ENCODE results near the gene PDE3A. TPM values are rescaled to one million over a fixed set of nuclear protein-coding genes. Genes with fewer than 3 reads are reported as not detected.

PDE3A gene
- total RNA-seq, 1 donor from 2014 or later = 132 TPM

DNA sequence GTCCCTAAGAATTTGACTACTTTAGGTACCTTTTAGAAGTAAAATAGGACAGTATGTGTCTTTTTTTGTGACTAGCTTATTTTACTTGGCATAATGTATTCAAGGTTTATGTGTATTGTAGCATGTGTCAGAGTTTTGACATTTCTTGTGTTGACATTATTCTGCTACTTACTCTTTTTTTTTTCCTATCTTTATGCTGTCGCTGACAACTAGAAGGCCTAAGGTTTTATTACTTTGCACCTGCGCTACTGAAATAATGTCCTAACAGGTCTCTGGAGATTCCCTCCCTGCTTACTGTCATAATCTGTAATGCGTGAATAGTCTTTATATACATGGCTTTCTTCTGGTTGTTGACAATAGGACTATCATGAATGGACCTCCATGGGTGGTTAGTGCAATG, 43.0 kb downstream of the PDE3A start:
- DNase-seq (ENCODE audit: low spot score) = no peak
- intact Hi-C loops (cut with DNase I) = no loop called here

DNA sequence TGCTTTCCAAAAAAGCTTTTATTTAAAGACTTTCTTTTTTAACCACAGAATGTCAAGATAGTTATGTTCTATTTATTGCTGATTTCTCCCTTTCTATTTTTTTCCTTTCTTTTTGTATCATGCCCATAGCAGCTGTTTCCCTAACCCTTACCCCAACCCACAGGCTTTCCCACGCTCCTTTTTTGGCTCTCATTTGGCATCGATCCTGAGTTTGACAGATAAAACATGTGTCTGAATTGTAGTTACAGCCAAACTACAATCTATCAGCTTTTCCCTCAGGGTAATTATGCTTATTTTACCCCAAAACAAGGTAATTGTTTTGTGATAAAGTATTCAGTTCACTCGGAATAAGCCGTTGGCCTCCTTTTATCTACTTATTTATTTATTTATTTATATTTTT, 46.7 kb downstream of the PDE3A start:
- no peak for DNase-seq (ENCODE audit: low spot score)
- intact Hi-C loops (cut with DNase I) = no loop called here

DNA sequence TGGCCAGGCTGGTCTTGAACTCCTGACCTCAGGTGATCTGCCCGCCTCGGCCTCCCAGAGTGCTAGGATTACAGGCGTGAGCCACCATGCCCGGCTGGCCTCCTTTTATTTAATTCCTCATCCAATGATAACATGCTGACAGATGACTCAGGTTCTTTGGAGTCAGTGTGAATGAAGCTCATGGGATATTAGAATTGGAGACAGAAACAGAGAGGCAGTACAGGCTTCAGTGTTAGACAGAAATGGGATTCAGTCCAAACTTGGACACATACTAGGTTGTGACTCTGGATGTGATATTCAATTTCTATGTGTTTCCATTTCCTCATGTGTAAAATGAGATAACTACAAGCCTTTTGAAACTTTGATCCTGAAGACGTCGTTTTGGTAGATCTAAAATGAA, 47.3 kb downstream of the PDE3A start:
- intact Hi-C loops (cut with DNase I) = no loop called here
- DNase-seq (ENCODE audit: low spot score) = no peak

DNA sequence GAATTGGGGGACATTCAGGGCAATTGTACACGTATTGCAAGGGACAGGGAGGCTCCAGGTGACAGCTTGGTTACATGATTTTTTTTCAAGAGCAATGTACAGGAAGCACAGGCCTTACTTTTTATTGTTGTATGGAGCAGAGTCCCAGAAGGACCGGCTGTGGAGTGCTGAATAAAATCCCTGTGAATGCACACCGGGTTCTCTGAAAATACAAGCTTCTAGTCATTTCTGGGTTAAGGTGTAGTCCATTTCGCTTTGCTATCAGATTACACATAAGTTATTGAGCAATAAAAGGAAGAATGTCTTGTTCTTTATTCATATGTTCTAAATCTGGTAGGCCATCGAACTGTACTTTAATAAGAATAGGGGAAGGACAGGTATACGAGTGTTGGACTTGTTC, 52.2 kb downstream of the PDE3A start:
- DNase-seq (ENCODE audit: low spot score) = no peak
- intact Hi-C loops (cut with DNase I) = no loop called here

DNA sequence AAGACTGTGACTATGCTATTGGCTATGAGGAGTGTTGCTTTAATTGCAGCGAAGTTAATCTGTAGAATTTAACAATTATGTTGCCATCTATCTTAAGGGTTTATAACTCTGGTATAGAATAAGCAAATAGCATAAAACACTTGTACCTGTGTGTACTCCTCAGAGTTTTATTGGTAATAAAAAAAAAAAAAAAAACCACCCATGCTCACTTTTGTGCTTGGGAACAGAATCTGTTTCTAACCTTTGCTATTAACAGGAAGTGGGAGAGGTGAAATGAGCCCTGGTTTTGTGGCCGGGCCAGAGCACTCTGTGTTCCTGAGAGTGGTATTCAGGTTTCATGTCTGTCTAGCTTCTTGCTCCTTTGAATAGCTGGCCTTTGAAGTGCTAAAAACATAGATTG, 53.1 kb downstream of the PDE3A start:
- intact Hi-C loops (cut with DNase I) = no loop called here
- no peak for DNase-seq (ENCODE audit: low spot score)

DNA sequence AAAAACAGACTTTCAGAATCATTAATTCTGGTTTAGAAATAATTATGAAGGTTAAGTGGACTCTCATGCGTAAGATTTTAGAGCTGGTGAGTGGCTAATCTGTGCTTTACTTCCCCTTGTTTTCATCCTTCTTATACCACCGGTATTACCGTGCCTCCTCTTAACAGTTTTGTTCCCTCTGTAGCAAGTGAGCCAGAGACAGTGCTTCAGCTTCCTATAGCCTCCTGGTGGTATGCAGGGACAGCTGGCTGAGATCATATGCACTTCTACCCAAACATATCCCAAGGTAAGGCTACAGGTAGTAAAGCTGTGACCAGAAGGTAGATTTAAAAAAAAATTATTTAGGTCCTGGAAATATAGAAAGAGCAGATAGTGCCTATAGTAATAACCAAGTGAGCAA, 55.2 kb downstream of the PDE3A start:
- intact Hi-C loops (cut with DNase I) = no loop called here
- DNase-seq (ENCODE audit: low spot score) = no peak

DNA sequence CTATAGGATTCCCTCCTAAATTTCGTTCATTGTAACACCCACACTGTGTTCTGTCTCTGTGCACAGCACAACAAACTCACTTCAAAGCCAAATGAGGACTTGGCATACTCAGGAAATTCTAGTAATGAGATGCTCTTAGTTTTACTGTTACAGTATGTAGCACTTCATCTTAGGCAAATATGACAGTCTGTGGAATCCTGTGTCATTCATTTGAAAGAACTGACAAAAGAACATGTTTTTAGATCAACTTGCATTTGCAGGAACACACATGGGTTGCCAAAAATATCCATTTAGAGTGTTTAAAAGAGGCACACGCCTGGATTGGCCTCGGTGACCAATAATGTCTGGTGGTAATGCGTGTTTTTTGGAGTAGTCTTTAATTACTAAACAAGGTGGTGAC, 56.5 kb downstream of the PDE3A start:
- no peak for DNase-seq (ENCODE audit: low spot score)
- intact Hi-C loops (cut with DNase I) = no loop called here

DNA sequence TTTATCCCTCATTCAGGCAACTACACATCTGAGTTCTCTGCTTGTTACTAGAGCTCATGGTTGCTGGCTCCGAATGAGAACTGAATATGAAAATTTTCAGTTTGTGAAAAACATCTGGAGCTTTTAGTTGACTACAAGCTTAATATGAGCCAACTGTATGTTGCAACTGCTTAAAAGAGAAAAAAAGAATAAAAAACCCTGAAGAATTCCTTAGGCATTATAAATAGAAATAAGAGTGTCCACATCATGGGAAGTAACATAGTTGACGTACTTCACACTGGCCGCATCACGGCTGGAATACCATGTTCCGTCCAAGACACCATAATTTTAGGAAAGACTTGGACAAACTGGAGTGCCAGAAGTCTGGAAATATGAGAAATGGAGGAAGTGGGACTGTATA, 57.9 kb downstream of the PDE3A start:
- no peak for DNase-seq (ENCODE audit: low spot score)
- intact Hi-C loops (cut with DNase I) = no loop called here

DNA sequence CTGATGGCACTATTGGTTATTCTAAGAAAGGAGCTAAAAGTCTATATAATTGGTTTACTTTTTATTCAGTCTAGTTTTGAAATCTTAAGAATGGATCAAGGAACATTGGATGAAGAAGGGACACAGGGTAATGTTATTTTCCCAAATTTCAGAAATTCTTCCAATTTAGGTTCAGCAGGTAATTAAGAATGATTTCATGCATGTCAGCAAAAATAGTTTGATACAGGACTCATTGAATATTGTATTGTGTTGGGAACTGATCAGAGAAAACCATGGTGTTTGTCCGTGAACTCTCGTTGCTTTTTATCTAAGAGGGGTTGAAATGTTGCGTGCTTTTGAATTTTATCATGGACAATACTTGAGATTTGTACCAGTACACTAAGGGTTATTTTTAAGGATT, 58.6 kb downstream of the PDE3A start:
- no peak for DNase-seq (ENCODE audit: low spot score)
- intact Hi-C loops (cut with DNase I) = no loop called here

DNA sequence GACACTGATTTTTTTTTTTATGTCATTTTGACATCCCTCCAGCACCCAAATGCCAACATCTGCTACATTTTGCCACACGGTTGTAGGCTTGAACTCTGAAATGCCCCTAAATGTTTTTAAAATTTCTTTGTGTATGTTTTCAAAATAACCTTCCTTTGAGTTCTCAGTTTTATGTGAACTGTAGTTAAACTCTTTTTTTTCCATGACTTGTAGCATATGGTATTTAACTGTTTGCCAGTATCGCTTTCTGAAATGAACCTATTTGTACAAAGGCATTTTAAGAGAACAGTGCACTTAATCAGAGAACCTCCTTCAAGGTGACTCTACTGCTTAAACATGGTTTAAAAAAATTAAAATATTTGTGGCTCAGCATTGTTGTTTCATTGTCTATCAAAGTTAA, 61.5 kb downstream of the PDE3A start:
- no peak for DNase-seq (ENCODE audit: low spot score)
- intact Hi-C loops (cut with DNase I) = no loop called here

DNA sequence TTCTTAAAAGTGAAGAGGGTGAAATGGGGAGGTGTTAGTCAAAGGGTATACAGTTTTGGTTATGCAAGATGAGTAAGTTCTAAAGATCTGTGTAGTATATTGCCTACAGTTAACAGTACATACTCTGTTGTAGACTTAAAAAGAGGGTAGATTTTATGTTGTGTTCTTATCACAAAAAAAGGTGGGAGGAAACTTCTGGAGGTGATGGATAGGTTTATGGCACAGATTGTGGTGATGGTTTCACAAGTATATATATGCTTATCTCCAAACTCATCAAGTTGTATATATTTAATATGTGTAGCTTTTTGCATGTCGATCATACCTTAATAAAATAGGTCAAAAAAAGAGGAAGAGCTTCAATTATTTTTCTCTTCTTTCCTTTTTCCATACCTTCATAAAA, 64.0 kb downstream of the PDE3A start:
- no peak for DNase-seq (ENCODE audit: low spot score)

DNA sequence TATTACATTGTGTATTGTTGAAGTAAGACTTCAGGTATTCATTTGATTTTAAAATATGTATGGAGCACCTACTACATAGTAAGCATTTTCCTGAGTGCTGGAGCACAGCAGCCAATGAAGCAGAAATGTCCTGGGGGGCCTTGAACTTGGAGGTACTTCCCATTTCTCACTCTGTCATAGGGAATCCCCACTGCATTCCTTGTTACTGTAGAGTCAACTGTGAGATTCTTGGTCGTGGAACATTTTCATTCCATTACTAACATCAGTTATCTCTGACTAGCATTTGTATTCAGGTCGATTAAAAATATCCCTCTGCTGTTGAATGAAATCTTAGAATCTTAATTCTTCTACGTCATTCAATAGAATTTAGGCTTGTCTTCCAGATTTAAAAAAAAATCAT, 66.7 kb downstream of the PDE3A start:
- intact Hi-C loops (cut with DNase I) = no loop called here
- no peak for DNase-seq (ENCODE audit: low spot score)

More for the DNA sequence above, 64.0 kb downstream of the PDE3A start:
- intact Hi-C loops (cut with DNase I) = no loop called here

DNA sequence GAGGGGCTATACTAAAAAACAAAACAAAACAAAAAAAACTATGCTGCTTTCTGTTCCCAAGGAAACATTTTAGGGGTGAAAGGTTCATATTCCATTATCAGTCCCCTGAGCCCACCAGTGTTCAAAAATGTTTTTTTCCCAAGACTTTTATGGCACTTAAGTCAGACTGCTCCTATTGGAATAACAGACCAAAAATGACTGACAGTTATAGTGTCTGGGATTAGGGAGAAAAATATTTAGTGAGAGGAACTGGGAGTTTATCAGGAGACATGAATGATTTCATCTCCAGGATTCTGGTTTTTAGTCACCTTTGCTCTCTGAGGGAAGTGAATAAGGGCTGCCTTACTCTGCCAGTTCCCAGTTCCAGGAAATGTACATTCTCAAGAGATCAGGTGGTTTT, 68.0 kb downstream of the PDE3A start:
- intact Hi-C loops (cut with DNase I) = no loop called here
- no peak for DNase-seq (ENCODE audit: low spot score)

DNA sequence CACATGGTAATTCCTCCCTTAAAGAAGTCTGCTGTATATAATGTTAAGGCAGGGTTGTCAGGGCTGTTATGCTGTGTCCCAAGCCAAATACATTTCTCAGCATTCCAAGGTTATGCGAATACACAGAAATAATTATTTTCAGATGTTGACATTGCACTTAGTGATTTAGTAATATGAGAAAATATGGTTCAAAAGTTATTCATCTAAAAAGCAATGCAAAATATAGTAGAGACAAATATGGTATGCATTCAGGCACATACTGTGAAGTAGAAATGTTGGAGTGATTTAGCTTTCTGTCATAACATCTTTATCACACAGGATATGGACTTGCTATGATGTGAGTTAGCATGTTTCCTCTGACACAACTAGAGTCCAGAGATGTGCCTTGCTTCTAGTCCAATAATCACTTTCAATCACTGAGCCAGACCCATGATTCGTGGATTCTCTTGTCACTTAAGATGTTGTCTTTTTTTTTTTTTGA, 70.0 kb downstream of the PDE3A start:
- DNase-seq (ENCODE audit: low spot score) = no peak

DNA sequence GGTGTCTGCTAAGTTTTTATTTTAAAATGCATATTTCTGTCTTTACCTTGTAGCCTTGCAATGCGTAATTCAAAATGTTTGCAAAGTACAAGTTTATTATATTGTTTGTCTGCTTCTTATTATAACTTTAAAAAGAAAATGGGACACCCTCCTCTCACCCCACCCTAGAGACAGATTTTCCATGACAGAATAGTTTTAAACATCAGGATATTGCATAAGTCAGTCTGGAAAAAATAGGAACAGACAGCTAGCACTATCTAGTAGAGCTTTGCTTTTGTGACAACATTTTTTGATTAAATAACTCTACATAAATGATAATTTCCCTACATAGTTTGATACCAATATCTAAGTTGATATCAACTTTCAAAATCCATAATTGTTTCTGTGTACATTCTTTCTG, 71.3 kb downstream of the PDE3A start:
- intact Hi-C loops (cut with DNase I) = no loop called here

More for the DNA sequence above, 70.0 kb downstream of the PDE3A start:
- intact Hi-C loops (cut with DNase I) = no loop called here

DNA sequence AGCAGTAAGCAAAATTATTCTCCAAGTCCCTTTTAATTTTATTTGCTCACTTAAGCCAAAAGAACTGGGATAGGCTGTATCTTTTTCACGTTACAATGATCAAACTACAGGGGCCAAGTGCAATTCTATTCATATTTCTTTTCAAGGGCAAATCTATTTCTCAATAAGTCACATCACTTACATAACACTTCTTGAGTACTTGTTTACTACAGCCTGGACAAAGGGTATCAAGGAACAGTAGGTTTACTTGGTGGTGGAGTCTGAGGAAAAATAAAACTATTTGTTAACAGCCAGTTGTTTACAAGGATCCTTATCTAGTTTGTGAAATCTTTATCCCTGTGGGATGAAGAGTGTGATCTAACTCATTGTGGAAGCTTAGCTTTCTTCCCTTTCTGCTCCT, 72.1 kb downstream of the PDE3A start:
- DNase-seq (ENCODE audit: low spot score) = no peak

More for the DNA sequence above, 71.3 kb downstream of the PDE3A start:
- DNase-seq (ENCODE audit: low spot score) = no peak

DNA sequence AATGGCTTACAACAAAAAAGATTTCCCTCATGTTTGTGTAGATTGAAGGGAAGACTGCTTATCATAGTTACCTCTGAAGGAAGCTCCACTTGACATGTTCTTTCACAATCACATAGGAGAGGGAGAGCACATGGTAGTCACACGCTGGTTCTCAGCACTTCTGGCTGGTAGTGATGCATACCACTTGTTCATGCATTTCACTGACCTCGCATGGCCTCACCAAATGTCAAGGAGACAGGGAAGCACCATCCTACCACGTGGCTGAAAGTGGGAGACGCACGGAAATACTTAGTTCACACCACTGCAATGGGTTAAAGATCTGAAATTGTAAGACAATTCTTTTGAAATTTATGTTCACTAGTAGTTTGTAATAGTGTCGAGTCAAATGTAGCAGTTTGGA, 74.0 kb downstream of the PDE3A start:
- no peak for DNase-seq (ENCODE audit: low spot score)
- intact Hi-C loops (cut with DNase I) = no loop called here

More for the DNA sequence above, 72.1 kb downstream of the PDE3A start:
- intact Hi-C loops (cut with DNase I) = no loop called here

DNA sequence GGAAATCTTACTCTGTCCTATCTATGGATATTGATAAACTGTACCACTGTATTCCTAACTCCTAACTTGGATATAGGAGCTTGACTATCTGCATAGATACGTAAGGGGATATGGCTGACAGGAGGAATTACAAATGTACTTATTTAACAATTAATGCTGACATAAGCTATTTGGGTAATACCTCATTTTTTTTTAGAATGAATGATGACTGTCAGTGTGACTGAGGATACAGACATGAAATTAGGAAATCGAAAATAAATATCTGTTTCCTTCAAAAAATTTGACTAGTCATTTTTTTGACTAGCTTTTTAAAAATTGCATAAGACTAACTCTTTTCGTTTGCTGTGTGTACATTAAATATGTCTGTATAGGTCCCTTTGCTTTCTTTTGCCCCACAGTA, 74.9 kb downstream of the PDE3A start:
- no peak for DNase-seq (ENCODE audit: low spot score)
- intact Hi-C loops (cut with DNase I) = no loop called here

DNA sequence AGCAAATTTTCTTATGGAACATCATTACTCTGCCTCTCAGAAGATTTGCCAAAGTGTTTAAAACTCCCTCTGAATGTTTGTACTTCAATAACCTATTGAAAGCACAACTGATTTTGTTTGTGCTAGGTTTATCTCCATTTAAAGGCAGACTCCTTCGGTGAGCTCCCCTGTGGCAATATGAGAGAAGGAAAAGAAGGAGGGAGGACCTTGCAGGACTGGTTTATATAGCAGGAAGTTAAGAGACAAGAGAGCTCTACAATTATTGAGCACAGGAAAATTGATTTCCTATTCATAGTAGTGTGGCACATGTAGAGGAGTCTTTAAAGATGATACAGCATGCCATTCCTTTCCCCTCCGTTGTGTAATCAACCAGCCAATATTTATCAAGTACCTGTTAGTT, 75.5 kb downstream of the PDE3A start:
- intact Hi-C loops (cut with DNase I) = no loop called here
- DNase-seq (ENCODE audit: low spot score) = no peak

DNA sequence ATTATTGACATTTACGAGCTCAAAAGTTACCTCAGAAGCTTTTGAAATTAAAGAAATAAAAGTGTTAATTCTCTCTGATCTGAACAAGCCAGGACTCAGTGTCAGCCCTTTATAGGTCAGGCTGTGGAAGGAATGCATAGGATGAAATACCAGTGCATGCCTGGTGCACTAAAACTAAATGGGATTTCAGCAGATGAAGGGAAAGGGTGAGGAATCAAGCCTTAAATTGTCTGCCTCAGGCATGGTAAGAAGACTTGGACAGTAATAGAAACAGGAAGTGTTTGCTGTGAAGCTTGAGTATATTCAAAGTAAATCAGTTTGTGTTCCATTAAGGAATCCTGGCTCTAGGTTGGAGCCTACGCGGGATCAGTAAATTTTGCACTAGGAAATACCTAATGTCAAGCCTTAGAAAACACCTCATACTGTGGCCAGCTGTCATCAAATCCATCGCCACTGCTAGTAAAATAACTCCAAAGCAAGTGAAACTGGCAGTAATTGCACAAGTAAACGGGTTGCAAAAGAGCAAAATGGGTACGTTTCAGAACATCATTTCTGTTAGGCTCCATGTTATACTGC, 76.3 kb downstream of the PDE3A start:
- intact Hi-C loops (cut with DNase I) = loop anchor here (5.0 kb wide), 1 partner anchor 72 kb away; no protein-coding TSS in a partner anchor

DNA sequence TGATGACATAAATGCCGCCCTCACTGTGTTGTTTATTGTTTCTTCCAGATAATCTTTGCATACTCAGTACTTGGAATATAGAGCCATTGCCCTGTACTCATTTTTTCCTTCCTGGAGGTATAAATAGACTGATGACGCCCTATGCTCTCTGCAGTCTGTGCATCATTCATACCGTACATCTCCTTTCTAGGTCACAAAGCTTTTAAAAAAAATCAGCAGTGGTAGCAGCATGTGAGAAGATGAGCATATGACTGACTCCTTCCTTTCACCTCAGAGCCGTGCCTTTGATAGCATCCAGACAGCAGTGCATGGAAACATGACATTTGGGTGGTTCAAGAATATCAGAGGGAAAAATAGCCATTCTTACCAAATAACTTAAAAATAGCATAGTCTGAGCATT, 77.3 kb downstream of the PDE3A start:
- DNase-seq (ENCODE audit: low spot score) = no peak
- intact Hi-C loops (cut with DNase I) = loop anchor here (5.0 kb wide), 1 partner anchor 73 kb away; no protein-coding TSS in a partner anchor

More for the DNA sequence above, 76.3 kb downstream of the PDE3A start:
- DNase-seq (ENCODE audit: low spot score) = no peak

DNA sequence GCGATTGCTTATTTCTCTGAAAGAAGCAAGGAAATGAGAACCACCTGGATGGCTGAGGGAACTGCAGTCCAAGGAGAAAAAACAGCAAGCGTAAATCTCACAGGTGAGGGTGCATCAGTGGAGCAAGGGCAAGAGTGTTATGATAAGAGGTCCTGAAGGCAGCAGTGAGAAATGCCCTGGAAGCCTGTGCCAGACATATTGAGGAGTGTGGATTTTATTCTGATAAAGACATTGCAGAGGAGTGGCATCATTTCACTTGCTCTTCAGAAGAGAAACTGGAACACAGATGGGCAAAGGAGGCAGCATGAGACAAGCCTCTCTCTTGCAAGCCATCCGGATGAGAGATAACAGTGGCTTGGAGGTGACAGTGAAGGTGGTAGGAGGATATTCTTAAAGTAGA, 78.5 kb downstream of the PDE3A start:
- intact Hi-C loops (cut with DNase I) = loop anchor here (5.0 kb wide), 1 partner anchor 75 kb away; no protein-coding TSS in a partner anchor
- no peak for DNase-seq (ENCODE audit: low spot score)
